CD4-positive, alpha-beta T cell treated with Interleukin-10 for 1 hour (primary cell): ENCODE data around the gene PIGR.

Experiments used
- DNase-seq: peaks from one replicate; pipeline ENCODE4 v3.0.0-alpha.2; 2020

The PIGR gene

GRCh38 chr1:206885341-206886060 is 60.8 kb downstream of the PIGR start:
- DNase-seq = no peak

GRCh38 chr1:206883876-206884275 is 62.4 kb downstream of the PIGR start:
- DNase-seq = no peak

GRCh38 chr1:206883160-206883559 is 63.1 kb downstream of the PIGR start:
- DNase-seq = no peak

GRCh38 chr1:206882555-206882954 is 63.7 kb downstream of the PIGR start:
- DNase-seq = no peak

GRCh38 chr1:206880314-206880713 is 66.0 kb downstream of the PIGR start:
- DNase-seq = no peak
